K562 (cell line): Measurements from ENCODE around the gene LENG8. TPM values are rescaled to one million over a fixed set of nuclear protein-coding genes. Genes with fewer than 3 reads are reported as not detected.

ENCODE experiments used
- ARID1B ChIP-seq: fragments of 450-650 bp; IDR thresholded peaks from 2 replicates; pipeline ENCODE4 v1.6.1; 2016; ENCODE audit warnings: antibody characterized with exemption, mild to moderate bottlenecking, inconsistent platforms
- CC2D1A ChIP-seq: fragments of 450-650 bp; IDR thresholded peaks from 2 replicates; pipeline ENCODE4 v1.6.1; 2017; ENCODE audit warnings: mild to moderate bottlenecking
- ESRRB ChIP-seq: fragments of 250-450 bp; sonication (Bioruptor Pico); IDR thresholded peaks from 2 replicates; pipeline ENCODE4 v1.5.0; 2020; ENCODE audit warnings: mild to moderate bottlenecking, moderate library complexity, borderline replicate concordance
- KDM5B ChIP-seq: fragments of 200-600 bp; sonication (generic); IDR thresholded peaks from 2 replicates; pipeline ENCODE4 v1.6.1; 2012; ENCODE audit warnings: low read depth, mild to moderate bottlenecking, moderate library complexity, low read length, control low read depth, inconsistent platforms; ENCODE audit not compliant: insufficient replicate concordance
- MAFF ChIP-seq: IDR thresholded peaks from 2 replicates; pipeline ENCODE4 v1.6.1; 2012; ENCODE audit warnings: low read length, improper control_type of control experiment
- POLR2AphosphoS5 ChIP-seq: IDR thresholded peaks from 2 replicates; pipeline ENCODE4 v1.6.1; 2011; ENCODE audit warnings: mild to moderate bottlenecking, low read depth, low read length, moderate library complexity; ENCODE audit not compliant: control insufficient read depth, insufficient read depth
- POLR3A ChIP-seq: IDR thresholded peaks from 2 replicates; pipeline ENCODE4 v1.6.1; 2011; ENCODE audit warnings: borderline replicate concordance, mild to moderate bottlenecking, moderate library complexity; ENCODE audit not compliant: insufficient read length, insufficient read depth; ENCODE audit errors: extremely low read depth
- SIN3B ChIP-seq: fragments of 450-650 bp; IDR thresholded peaks from 2 replicates; pipeline ENCODE4 v1.6.1; 2017; ENCODE audit warnings: low read depth, mild to moderate bottlenecking, moderate library complexity
- TAF7 ChIP-seq: fragments of 450-650 bp; IDR thresholded peaks from 2 replicates; pipeline ENCODE4 v1.6.1; 2016; ENCODE audit warnings: missing genetic modification characterization, missing compliant biosample characterization
- TBL1XR1 ChIP-seq, 2 experiments: IDR thresholded peaks; 2 replicates each; pipeline ENCODE4 v1.6.1; 2012; ENCODE audit warnings: improper control_type of control experiment in 2 of 2, low read length in 2 of 2, mild to moderate bottlenecking in 1 of 2
- ZFP36 ChIP-seq: fragments of 150-350 bp; IDR thresholded peaks from 2 replicates; pipeline ENCODE4 v1.6.1; 2018; ENCODE audit warnings: low read length, low read depth; ENCODE audit not compliant: partially characterized antibody
- ZNF764 ChIP-seq: fragments of 250-450 bp; sonication (Bioruptor Pico); IDR thresholded peaks from 2 replicates; pipeline ENCODE4 v1.4.0; 2020; ENCODE audit warnings: low read depth, mild to moderate bottlenecking, moderate library complexity
- polyA plus RNA-seq, 8 experiments: library from polyadenylated mRNA; depleted of rRNA in 4 of 8; stranded (reverse) in 5 of 8; unstranded in 3 of 8; fragments of >200 nt; fragmentation: Nextera tagmentation in 2 of 8; fragmentation: Illumina TruSeq in 1 of 8; extraction: Ambion mirVana in 2 of 8; extraction: Trizol in 1 of 8; gene quantifications; 2 replicates each; pipeline versions ENCODE4 v1.2.1 to v1.2.3, GENCODE V29; 2011 to 2014; ENCODE audit warnings: inconsistent platforms in 1 of 8, missing spikeins in 1 of 8
- total RNA-seq, 7 experiments: library from RNA; depleted of rRNA in 6 of 7; stranded (reverse); fragments of >200 nt in 6 of 7; fragmentation: Illumina TruSeq in 2 of 7; extraction: Trizol in 2 of 7; gene quantifications; 2 replicates each; pipeline versions ENCODE4 v1.2.1 to v1.2.3, GENCODE V29; 2011 to 2021; ENCODE audit warnings: low replicate concordance in 1 of 7
- TF ChIP-seq, protein P1 (sequence below): fragments of 200-800 bp; sonication (Bioruptor generic); IDR thresholded peaks from 2 replicates; pipeline ENCODE4 v1.6.1; 2017; ENCODE audit warnings: missing genetic modification characterization, missing compliant biosample characterization
- TF ChIP-seq, protein P2 (sequence below): sonication (generic); formaldehyde crosslinking; IDR thresholded peaks from 2 replicates; pipeline ENCODE4 v1.8.0; 2022; ENCODE audit warnings: missing genetic modification reagents, mild to moderate bottlenecking, moderate library complexity, borderline replicate concordance
- TF ChIP-seq, protein P3 (sequence below): fragments of 250-450 bp; sonication (Bioruptor Pico); IDR thresholded peaks from 2 replicates; pipeline ENCODE4 v1.4.0; 2020; ENCODE audit warnings: mild to moderate bottlenecking, moderate library complexity, borderline replicate concordance
- TF ChIP-seq, protein P4 (sequence below): fragments of 250-450 bp; sonication (Bioruptor Pico); IDR thresholded peaks from 2 replicates; pipeline ENCODE4 v1.8.0; 2021; ENCODE audit warnings: moderate library complexity, mild to moderate bottlenecking, inconsistent platforms
- TF ChIP-seq, protein P5 (sequence below): fragments of 250-450 bp; sonication (Bioruptor Pico); IDR thresholded peaks from 2 replicates; pipeline ENCODE4 v1.5.0; 2020; ENCODE audit warnings: mild to moderate bottlenecking, borderline replicate concordance

LENG8 gene
- total and polyA plus RNA-seq, 9 of the 15 experiments (the other 6 are each of a cell fraction or from before 2014, with no cell fraction given), result 0.74 to 146 (median 28.1) TPM

DNA sequence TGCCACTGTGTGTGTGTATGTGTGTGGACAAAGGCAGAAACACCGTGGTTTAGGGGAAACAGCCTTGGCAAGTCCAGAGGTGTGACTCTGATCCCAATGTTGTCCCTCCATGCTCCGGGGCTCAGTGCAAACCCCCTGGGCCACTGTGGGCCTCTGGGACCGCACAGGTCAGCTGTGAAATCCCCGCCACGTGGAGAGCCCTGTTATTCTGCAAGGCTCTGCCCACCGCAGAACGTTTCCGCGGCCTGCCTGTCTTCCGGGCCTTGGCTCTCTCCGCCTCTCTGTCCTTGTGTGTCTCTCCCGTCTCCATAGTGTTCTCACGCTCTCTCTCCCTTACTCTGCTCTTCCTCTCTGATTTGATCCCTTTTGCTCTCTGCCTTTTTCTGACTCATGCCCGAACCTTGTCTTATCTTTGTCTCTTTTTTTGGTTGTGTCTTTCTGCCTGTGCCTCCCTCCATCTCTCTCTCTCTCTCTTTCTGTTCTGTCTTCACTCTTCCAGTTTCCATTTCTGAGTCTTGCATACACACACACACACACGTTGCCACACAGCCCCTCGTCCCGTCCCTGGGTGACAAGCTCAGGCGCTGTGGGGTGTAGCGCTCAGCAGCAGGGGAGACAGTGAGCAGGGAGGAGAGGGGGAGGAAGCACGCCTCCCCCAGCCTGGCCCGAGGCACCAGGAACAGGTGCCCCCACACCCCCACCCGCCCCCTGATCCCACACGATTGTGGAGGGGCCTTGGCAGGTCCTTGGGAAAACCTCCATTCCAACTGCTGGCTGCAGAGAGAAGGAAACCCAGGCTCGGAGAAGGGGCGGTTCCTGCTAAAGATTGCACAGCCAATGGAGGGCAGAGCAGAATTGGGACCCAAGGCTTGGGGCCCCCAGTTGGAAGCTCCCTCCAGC, 30.7 kb upstream of the LENG8 start (continued):
- no peak for TF ChIP-seq MAFF
- TF ChIP-seq, protein P1, sequence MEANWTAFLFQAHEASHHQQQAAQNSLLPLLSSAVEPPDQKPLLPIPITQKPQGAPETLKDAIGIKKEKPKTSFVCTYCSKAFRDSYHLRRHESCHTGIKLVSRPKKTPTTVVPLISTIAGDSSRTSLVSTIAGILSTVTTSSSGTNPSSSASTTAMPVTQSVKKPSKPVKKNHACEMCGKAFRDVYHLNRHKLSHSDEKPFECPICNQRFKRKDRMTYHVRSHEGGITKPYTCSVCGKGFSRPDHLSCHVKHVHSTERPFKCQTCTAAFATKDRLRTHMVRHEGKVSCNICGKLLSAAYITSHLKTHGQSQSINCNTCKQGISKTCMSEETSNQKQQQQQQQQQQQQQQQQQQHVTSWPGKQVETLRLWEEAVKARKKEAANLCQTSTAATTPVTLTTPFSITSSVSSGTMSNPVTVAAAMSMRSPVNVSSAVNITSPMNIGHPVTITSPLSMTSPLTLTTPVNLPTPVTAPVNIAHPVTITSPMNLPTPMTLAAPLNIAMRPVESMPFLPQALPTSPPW (CRISPR knock-in tag), result no peak
- TF ChIP-seq SIN3B, result no peak
- TF ChIP-seq, protein P2, sequence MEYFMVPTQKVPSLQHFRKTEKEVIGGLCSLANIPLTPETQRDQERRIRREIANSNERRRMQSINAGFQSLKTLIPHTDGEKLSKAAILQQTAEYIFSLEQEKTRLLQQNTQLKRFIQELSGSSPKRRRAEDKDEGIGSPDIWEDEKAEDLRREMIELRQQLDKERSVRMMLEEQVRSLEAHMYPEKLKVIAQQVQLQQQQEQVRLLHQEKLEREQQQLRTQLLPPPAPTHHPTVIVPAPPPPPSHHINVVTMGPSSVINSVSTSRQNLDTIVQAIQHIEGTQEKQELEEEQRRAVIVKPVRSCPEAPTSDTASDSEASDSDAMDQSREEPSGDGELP, result peak; percentile 36; the same call in 1 of the 2 replicates
- no peak for TF ChIP-seq POLR3A
- TF ChIP-seq, protein P3, sequence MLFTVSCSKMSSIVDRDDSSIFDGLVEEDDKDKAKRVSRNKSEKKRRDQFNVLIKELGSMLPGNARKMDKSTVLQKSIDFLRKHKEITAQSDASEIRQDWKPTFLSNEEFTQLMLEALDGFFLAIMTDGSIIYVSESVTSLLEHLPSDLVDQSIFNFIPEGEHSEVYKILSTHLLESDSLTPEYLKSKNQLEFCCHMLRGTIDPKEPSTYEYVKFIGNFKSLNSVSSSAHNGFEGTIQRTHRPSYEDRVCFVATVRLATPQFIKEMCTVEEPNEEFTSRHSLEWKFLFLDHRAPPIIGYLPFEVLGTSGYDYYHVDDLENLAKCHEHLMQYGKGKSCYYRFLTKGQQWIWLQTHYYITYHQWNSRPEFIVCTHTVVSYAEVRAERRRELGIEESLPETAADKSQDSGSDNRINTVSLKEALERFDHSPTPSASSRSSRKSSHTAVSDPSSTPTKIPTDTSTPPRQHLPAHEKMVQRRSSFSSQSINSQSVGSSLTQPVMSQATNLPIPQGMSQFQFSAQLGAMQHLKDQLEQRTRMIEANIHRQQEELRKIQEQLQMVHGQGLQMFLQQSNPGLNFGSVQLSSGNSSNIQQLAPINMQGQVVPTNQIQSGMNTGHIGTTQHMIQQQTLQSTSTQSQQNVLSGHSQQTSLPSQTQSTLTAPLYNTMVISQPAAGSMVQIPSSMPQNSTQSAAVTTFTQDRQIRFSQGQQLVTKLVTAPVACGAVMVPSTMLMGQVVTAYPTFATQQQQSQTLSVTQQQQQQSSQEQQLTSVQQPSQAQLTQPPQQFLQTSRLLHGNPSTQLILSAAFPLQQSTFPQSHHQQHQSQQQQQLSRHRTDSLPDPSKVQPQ (CRISPR knock-in tag), result no peak
- no peak for TF ChIP-seq ESRRB
- no peak for TF ChIP-seq ZFP36
- peak; percentile 16; the same call in 1 of the 2 replicates for TF ChIP-seq ARID1B
- no peak for TF ChIP-seq CC2D1A
- TF ChIP-seq POLR2AphosphoS5, result no peak
- no peak for TF ChIP-seq TBL1XR1 (IDR thresholded peaks at IDR 0.05; ENCODE audit: low read length in 2 of 2)
- TF ChIP-seq TAF7 (tag), result no peak
- TF ChIP-seq, protein P4, sequence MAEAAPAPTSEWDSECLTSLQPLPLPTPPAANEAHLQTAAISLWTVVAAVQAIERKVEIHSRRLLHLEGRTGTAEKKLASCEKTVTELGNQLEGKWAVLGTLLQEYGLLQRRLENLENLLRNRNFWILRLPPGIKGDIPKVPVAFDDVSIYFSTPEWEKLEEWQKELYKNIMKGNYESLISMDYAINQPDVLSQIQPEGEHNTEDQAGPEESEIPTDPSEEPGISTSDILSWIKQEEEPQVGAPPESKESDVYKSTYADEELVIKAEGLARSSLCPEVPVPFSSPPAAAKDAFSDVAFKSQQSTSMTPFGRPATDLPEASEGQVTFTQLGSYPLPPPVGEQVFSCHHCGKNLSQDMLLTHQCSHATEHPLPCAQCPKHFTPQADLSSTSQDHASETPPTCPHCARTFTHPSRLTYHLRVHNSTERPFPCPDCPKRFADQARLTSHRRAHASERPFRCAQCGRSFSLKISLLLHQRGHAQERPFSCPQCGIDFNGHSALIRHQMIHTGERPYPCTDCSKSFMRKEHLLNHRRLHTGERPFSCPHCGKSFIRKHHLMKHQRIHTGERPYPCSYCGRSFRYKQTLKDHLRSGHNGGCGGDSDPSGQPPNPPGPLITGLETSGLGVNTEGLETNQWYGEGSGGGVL (CRISPR knock-in tag), result no peak
- TF ChIP-seq, protein P5, sequence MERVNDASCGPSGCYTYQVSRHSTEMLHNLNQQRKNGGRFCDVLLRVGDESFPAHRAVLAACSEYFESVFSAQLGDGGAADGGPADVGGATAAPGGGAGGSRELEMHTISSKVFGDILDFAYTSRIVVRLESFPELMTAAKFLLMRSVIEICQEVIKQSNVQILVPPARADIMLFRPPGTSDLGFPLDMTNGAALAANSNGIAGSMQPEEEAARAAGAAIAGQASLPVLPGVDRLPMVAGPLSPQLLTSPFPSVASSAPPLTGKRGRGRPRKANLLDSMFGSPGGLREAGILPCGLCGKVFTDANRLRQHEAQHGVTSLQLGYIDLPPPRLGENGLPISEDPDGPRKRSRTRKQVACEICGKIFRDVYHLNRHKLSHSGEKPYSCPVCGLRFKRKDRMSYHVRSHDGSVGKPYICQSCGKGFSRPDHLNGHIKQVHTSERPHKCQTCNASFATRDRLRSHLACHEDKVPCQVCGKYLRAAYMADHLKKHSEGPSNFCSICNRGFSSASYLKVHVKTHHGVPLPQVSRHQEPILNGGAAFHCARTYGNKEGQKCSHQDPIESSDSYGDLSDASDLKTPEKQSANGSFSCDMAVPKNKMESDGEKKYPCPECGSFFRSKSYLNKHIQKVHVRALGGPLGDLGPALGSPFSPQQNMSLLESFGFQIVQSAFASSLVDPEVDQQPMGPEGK (CRISPR knock-in tag), result no peak
- TF ChIP-seq KDM5B, result no peak
- no peak for TF ChIP-seq ZNF764
